Activated B cell treated with CpG ODN at 0.5 μM for 24 hours (primary cell): ENCODE measurements around the gene PIEZO2. TPM values are rescaled to one million over a fixed set of nuclear protein-coding genes. Genes with fewer than 3 reads are reported as not detected.

ENCODE experiments used
- ATAC-seq: fragments of 200-7000 bp; cut with Tn5 transposase; one replicate; pipeline ENCODE4 v1.10.0; 2021; ENCODE audit warnings: low read depth, mild to moderate bottlenecking, moderate library complexity
- CTCF ChIA-PET: fragments of 350-600 bp; sonication (Branson Sonifier 250); formaldehyde crosslinking; loops from one replicate; lab custom pipeline; 2021; ENCODE audit warnings: antibody characterized with exemption; lab: Charles Lee
- POLR2A ChIA-PET: fragments of 350-600 bp; sonication (Branson Sonifier 250); formaldehyde crosslinking; loops from one replicate; lab custom pipeline; 2021; ENCODE audit warnings: antibody characterized with exemption; lab: Charles Lee
- DNase-seq: peaks from one replicate; pipeline ENCODE4 v3.0.0; 2022
- H3K27ac Mint-ChIP-seq: one replicate; pipeline ENCODE4 v1.8.0; 2020; ENCODE audit warnings: mixed read lengths
- H3K27me3 Mint-ChIP-seq: one replicate; pipeline ENCODE4 v1.8.0; 2021; ENCODE audit warnings: mixed read lengths
- H3K36me3 Mint-ChIP-seq: one replicate; pipeline ENCODE4 v1.8.0; 2021; ENCODE audit warnings: low read depth, mixed read lengths
- H3K4me1 Mint-ChIP-seq: one replicate; pipeline ENCODE4 v1.8.0; 2021; ENCODE audit warnings: mixed read lengths
- H3K4me3 Mint-ChIP-seq: one replicate; pipeline ENCODE4 v1.8.0; 2020; ENCODE audit warnings: mild to moderate bottlenecking, mixed read lengths
- H3K9me3 Mint-ChIP-seq: one replicate; pipeline ENCODE4 v1.8.0; 2020; ENCODE audit warnings: mixed read lengths
- CTCF ChIP-seq: fragments of 200-600 bp; IDR thresholded peaks from one replicate; pipeline ENCODE4 v1.8.0; 2022; ENCODE audit warnings: antibody characterized with exemption, mild to moderate bottlenecking
- intact Hi-C: fragments of 100-400 bp; cut with micrococcal nuclease; formaldehyde crosslinking; loops from one replicate; pipeline ENCODE4 v1.15.1; 2024
- total RNA-seq: library from RNA; stranded (reverse); gene quantifications from 2 replicates; pipeline ENCODE4 v1.2.3, GENCODE V29; 2022

The PIEZO2 gene
- total RNA-seq, 1 donor from 2014 or later = not detected

GRCh38 chr18:11159844-11160243, 10.5 kb upstream of the PIEZO2 start:
- no peak for DNase-seq
- intact Hi-C loops = no loop called here
- ChIA-PET CTCF (no interaction called here), POLR2A (no interaction called here)
- H3K27me3 Mint-ChIP-seq = peaks cover 10% of the 10 kb centered on the region
- H3K4me3 Mint-ChIP-seq = no peak overlapping the region
- TF ChIP-seq CTCF = no peak
- peaks cover 2% of the 10 kb centered on the region for H3K9me3 Mint-ChIP-seq
- no peak overlapping the region for H3K27ac Mint-ChIP-seq
- no peak for ATAC-seq
- no peaks in the 10 kb centered on the region for H3K36me3 Mint-ChIP-seq
- H3K4me1 Mint-ChIP-seq = no peaks in the 10 kb centered on the region

GRCh38 chr18:11156978-11157377, 7.6 kb upstream of the PIEZO2 start:
- H3K36me3 Mint-ChIP-seq = no peaks in the 10 kb centered on the region
- ChIA-PET CTCF (interaction anchor here (1.3 kb wide), 1 partner anchor 13 kb away, joined by 3 read pairs; no protein-coding TSS in a partner anchor), POLR2A (no interaction called here)
- no peaks in the 10 kb centered on the region for H3K4me1 Mint-ChIP-seq
- H3K27ac Mint-ChIP-seq = no peak overlapping the region
- intact Hi-C loops = no loop called here
- H3K9me3 Mint-ChIP-seq = peaks cover 2% of the 10 kb centered on the region
- no peak overlapping the region for H3K4me3 Mint-ChIP-seq
- peaks cover 10% of the 10 kb centered on the region for H3K27me3 Mint-ChIP-seq
- ATAC-seq = no peak
- TF ChIP-seq CTCF = no peak
- no peak for DNase-seq

GRCh38 chr18:11155034-11155759, 5.8 kb upstream of the PIEZO2 start:
- no peaks in the 10 kb centered on the region for H3K36me3 Mint-ChIP-seq
- H3K27ac Mint-ChIP-seq = no peak overlapping the region
- no peak overlapping the region for H3K4me3 Mint-ChIP-seq
- no peak for ATAC-seq
- TF ChIP-seq CTCF = no peak
- POLR2A ChIA-PET = no interaction called here
- peaks cover 21% of the 10 kb centered on the region for H3K27me3 Mint-ChIP-seq
- H3K9me3 Mint-ChIP-seq = no peaks in the 10 kb centered on the region
- CTCF ChIA-PET = no interaction called here
- DNase-seq = no peak
- H3K4me1 Mint-ChIP-seq = peaks cover 1% of the 10 kb centered on the region
- intact Hi-C loops = no loop called here

GRCh38 chr18:11154368-11154989, 5.1 kb upstream of the PIEZO2 start:
- intact Hi-C loops = loop anchor here (5.0 kb wide), 1 partner anchor 1182 kb away; no protein-coding TSS in a partner anchor
- DNase-seq = no peak

More at GRCh38 chr18:11154368-11154989, 5.1 kb upstream of the PIEZO2 start:
- Mint-ChIP-seq H3K27me3 (peaks cover 27% of the 10 kb centered on the region), H3K4me1 (peaks cover 7% of the 10 kb centered on the region), H3K9me3 (no peaks in the 10 kb centered on the region), H3K4me3 (no peak overlapping the region), H3K27ac (no peak overlapping the region), H3K36me3 (no peaks in the 10 kb centered on the region)
- no peak for TF ChIP-seq CTCF
- CTCF ChIA-PET = no interaction called here
- ATAC-seq = no peak
- POLR2A ChIA-PET = no interaction called here
